Measurements from ENCODE around the gene STRN4.

The STRN4 gene

GRCh38 chr19:46776927-46777911 lies 31.0 kb upstream of the STRN4 start:
- H3K79me2 ChIP-seq (ENCODE audit: low read length) = peaks cover 28% of the 10 kb centered on the region
- peaks cover 20% of the 10 kb centered on the region for H3F3A ChIP-seq (ENCODE audit: insufficient read depth, low read length)
- no peaks in the 10 kb centered on the region for H3K27me3 ChIP-seq (replicated peaks; ENCODE audit: insufficient read depth, low read length)
- H4K20me1 ChIP-seq (ENCODE audit: insufficient read depth, low read length) = peaks cover 4% of the 10 kb centered on the region; the same call in 1 of the 2 replicates
- peaks cover 19% of the 10 kb centered on the region for H3K36me3 ChIP-seq (replicated peaks; ENCODE audit: insufficient read depth, low read length)
- no peaks in the 10 kb centered on the region for H3K9me3 ChIP-seq (replicated peaks; ENCODE audit: insufficient read depth, low read length)
- no peaks in the 10 kb centered on the region for H3K4me1 ChIP-seq (ENCODE audit: low read length)
- TF ChIP-seq CTCF (IDR thresholded peaks at IDR 0.05; ENCODE audit: low read length) (no peak), EZH2 (optimal IDR thresholded peaks at IDR 0.05; ENCODE audit: low read depth, low read length) (no peak), EZH2phosphoT487 (IDR thresholded peaks at IDR 0.05; ENCODE audit: low read length) (no peak)
- H3K27ac ChIP-seq (ENCODE audit: low read length) = no peak overlapping the region
- H3K9me2 ChIP-seq (replicated peaks; ENCODE audit: insufficient read depth, low read length) = no peaks in the 10 kb centered on the region
- no peak overlapping the region for H3K9ac ChIP-seq (ENCODE audit: low read length)
- no peak for DNase-seq
- H3K4me2 ChIP-seq (ENCODE audit: low read depth, low read length) = no peak overlapping the region
- no peak overlapping the region for H3K4me3 ChIP-seq (ENCODE audit: low read length)
- no peak overlapping the region for H2AFZ ChIP-seq (ENCODE audit: low read length)

- no peaks in the 10 kb centered on the region for H3K9me3 ChIP-seq (replicated peaks; ENCODE audit: insufficient read depth, low read length)
- no peaks in the 10 kb centered on the region for H4K20me1 ChIP-seq (ENCODE audit: insufficient read depth, low read length)
- peaks cover 15% of the 10 kb centered on the region for H3K79me2 ChIP-seq (ENCODE audit: low read length)
- no peak overlapping the region for H2AFZ ChIP-seq (ENCODE audit: low read length)
- peaks cover 19% of the 10 kb centered on the region for H3K36me3 ChIP-seq (replicated peaks; ENCODE audit: insufficient read depth, low read length)
- H3K27ac ChIP-seq (ENCODE audit: low read length) = no peak overlapping the region
- peaks cover 24% of the 10 kb centered on the region; the same call in 1 of the 2 replicates for H3F3A ChIP-seq (ENCODE audit: insufficient read depth, low read length)
- H3K4me2 ChIP-seq (ENCODE audit: low read depth, low read length) = no peak overlapping the region
- no peak overlapping the region for H3K9ac ChIP-seq (ENCODE audit: low read length)
- no peaks in the 10 kb centered on the region for H3K4me1 ChIP-seq (ENCODE audit: low read length)
- no peaks in the 10 kb centered on the region for H3K27me3 ChIP-seq (replicated peaks; ENCODE audit: insufficient read depth, low read length)
- no peak for TF ChIP-seq EZH2 (optimal IDR thresholded peaks at IDR 0.05; ENCODE audit: low read depth, low read length)
- TF ChIP-seq EZH2phosphoT487 (IDR thresholded peaks at IDR 0.05; ENCODE audit: low read length) = no peak
- no peak for TF ChIP-seq CTCF (IDR thresholded peaks at IDR 0.05; ENCODE audit: low read length)
- no peak for DNase-seq
- no peaks in the 10 kb centered on the region for H3K9me2 ChIP-seq (replicated peaks; ENCODE audit: insufficient read depth, low read length)
- H3K4me3 ChIP-seq (ENCODE audit: low read length) = no peak overlapping the region
Observed at GRCh38 chr19:46775642-46776258, 29.5 kb upstream of the STRN4 start.

GRCh38 chr19:46773018-46773399 lies 26.8 kb upstream of the STRN4 start:
- H4K20me1 ChIP-seq (ENCODE audit: insufficient read depth, low read length) = no peaks in the 10 kb centered on the region

More at GRCh38 chr19:46773018-46773399, 26.8 kb upstream of the STRN4 start:
- TF ChIP-seq EZH2phosphoT487 (IDR thresholded peaks at IDR 0.05; ENCODE audit: low read length) (no peak), EZH2 (optimal IDR thresholded peaks at IDR 0.05; ENCODE audit: low read depth, low read length) (no peak), CTCF (IDR thresholded peaks at IDR 0.05; ENCODE audit: low read length) (no peak)
- Histone ChIP-seq H3K4me1 (ENCODE audit: low read length) (no peaks in the 10 kb centered on the region), H3F3A (ENCODE audit: insufficient read depth, low read length) (peaks cover 18% of the 10 kb centered on the region; the same call in 1 of the 2 replicates), H3K9ac (ENCODE audit: low read length) (no peak overlapping the region), H3K36me3 (replicated peaks; ENCODE audit: insufficient read depth, low read length) (peaks cover 15% of the 10 kb centered on the region), H3K9me2 (replicated peaks; ENCODE audit: insufficient read depth, low read length) (no peaks in the 10 kb centered on the region), H3K27me3 (replicated peaks; ENCODE audit: insufficient read depth, low read length) (no peaks in the 10 kb centered on the region), H3K4me3 (ENCODE audit: low read length) (no peak overlapping the region), H3K27ac (ENCODE audit: low read length) (no peak overlapping the region), H3K9me3 (replicated peaks; ENCODE audit: insufficient read depth, low read length) (no peaks in the 10 kb centered on the region), H3K4me2 (ENCODE audit: low read depth, low read length) (no peak overlapping the region), H3K79me2 (ENCODE audit: low read length) (peaks cover 6% of the 10 kb centered on the region; the same call in 1 of the 2 replicates), H2AFZ (ENCODE audit: low read length) (no peak overlapping the region)
- no peak for DNase-seq

Data from MM.1S (cell line).